B cell (primary cell): ENCODE results near the gene PRKCH. TPM values are rescaled to one million over a fixed set of nuclear protein-coding genes. Genes with fewer than 3 reads are reported as not detected.

Source experiments
- ATAC-seq: fragments of 200-7000 bp; cut with Tn5 transposase; one replicate; pipeline ENCODE4 v1.10.0; 2021; ENCODE audit warnings: low read depth, mild to moderate bottlenecking, moderate number of reproducible peaks, moderate library complexity
- CTCF ChIA-PET: fragments of 350-600 bp; sonication (Branson Sonifier 250); formaldehyde crosslinking; loops from one replicate; lab custom pipeline; 2021; ENCODE audit warnings: antibody characterized with exemption, inconsistent platforms; lab: Charles Lee
- POLR2A ChIA-PET: fragments of 350-600 bp; sonication (Branson Sonifier 250); formaldehyde crosslinking; loops from one replicate; lab custom pipeline; 2021; ENCODE audit warnings: antibody characterized with exemption; lab: Charles Lee
- DNase-seq: peaks from one replicate; pipeline ENCODE4 v3.0.0; 2013
- H2AFZ ChIP-seq: 2 replicates; pipeline ENCODE4 v1.6.1; 2012; ENCODE audit warnings: mild to moderate bottlenecking, low read depth, low read length; ENCODE audit not compliant: insufficient read depth, poor library complexity, severe bottlenecking
- H3K27ac ChIP-seq, 2 donors: 1 replicate in 1 of 2; 2 replicates in 1 of 2; pipeline ENCODE4 v1.5.1; 2012 to 2013; ENCODE audit warnings: low read length in 2 of 2, mild to moderate bottlenecking in 2 of 2, moderate library complexity in 1 of 2
- H3K27me3 ChIP-seq, 4 experiments: fragments of 200-600 bp in 1 of 4; sonication (generic) in 1 of 4; replicated peaks in 1 of 4; 1 replicate in 2 of 4; 2 replicates in 2 of 4; pipeline versions ENCODE4 v1.6.1 to v1.7.0; 2013 to 2016; ENCODE audit warnings: low read length in 3 of 4, mild to moderate bottlenecking in 2 of 4, mixed read lengths in 1 of 4, moderate library complexity in 1 of 4; ENCODE audit not compliant: insufficient read depth in 4 of 4, control insufficient read depth in 3 of 4; ENCODE audit errors: control extremely low read depth in 1 of 4
- H3K36me3 ChIP-seq, 2 experiments: replicated peaks in 1 of 2; 1 replicate in 1 of 2; 2 replicates in 1 of 2; pipeline versions ENCODE4 v1.6.1 to v1.7.1; 2013; ENCODE audit warnings: low read length in 1 of 2; ENCODE audit not compliant: insufficient read depth in 2 of 2, control insufficient read depth in 1 of 2; ENCODE audit errors: control extremely low read depth in 1 of 2, extremely low read depth in 1 of 2
- H3K4me1 ChIP-seq, 2 donors: fragments of 200-600 bp in 1 of 2; sonication (generic) in 1 of 2; 1 replicate in 1 of 2; 2 replicates in 1 of 2; pipeline versions ENCODE4 v1.5.1 to v1.6.1; 2013 to 2017; ENCODE audit warnings: low read length in 2 of 2; ENCODE audit not compliant: control insufficient read depth in 2 of 2, insufficient read depth in 2 of 2
- H3K4me2 ChIP-seq: replicated peaks from 2 replicates; pipeline ENCODE3; 2012; ENCODE audit warnings: mild to moderate bottlenecking, low read depth, low read length; ENCODE audit not compliant: poor library complexity, severe bottlenecking
- H3K4me3 ChIP-seq, 5 experiments: fragments of 200-600 bp in 1 of 5; sonication (generic) in 1 of 5; 1 replicate in 3 of 5; 2 replicates in 2 of 5; pipeline versions ENCODE4 v1.5.1 to v1.7.0; 2011 to 2016; ENCODE audit warnings: low read length in 4 of 5, mild to moderate bottlenecking in 4 of 5, low read depth in 2 of 5, control low read depth in 1 of 5, moderate library complexity in 1 of 5; ENCODE audit not compliant: insufficient read depth in 1 of 5; ENCODE audit errors: control extremely low read depth in 1 of 5, extremely low read depth in 1 of 5
- H3K79me2 ChIP-seq: fragments of 200-600 bp; sonication (generic); one replicate; pipeline ENCODE4 v1.6.0; 2016; ENCODE audit warnings: low read length; ENCODE audit not compliant: control insufficient read depth, insufficient read depth
- H3K9ac ChIP-seq: fragments of 200-600 bp; sonication (generic); 2 replicates; pipeline ENCODE4 v1.6.1; 2017; ENCODE audit warnings: mild to moderate bottlenecking, low read length, moderate library complexity
- H3K9me3 ChIP-seq, 3 donors: one replicate each; pipeline versions ENCODE4 v1.6.1 to v1.7.1; 2013; ENCODE audit warnings: low read length in 2 of 3; ENCODE audit not compliant: control insufficient read depth in 2 of 3, insufficient read depth in 1 of 3; ENCODE audit errors: control extremely low read depth in 1 of 3
- H4K20me1 ChIP-seq: 2 replicates; pipeline ENCODE4 v1.6.0; 2012; ENCODE audit warnings: mild to moderate bottlenecking, low read length; ENCODE audit not compliant: insufficient read depth, control insufficient read depth, poor library complexity, severe bottlenecking
- H3K27ac Mint-ChIP-seq: one replicate; pipeline ENCODE4 v1.8.0; 2021; ENCODE audit warnings: mixed read lengths
- H3K27me3 Mint-ChIP-seq: one replicate; pipeline ENCODE4 v1.8.0; 2021; ENCODE audit warnings: mixed read lengths
- H3K4me1 Mint-ChIP-seq: one replicate; pipeline ENCODE4 v1.8.0; 2021; ENCODE audit warnings: mixed read lengths
- H3K4me3 Mint-ChIP-seq: one replicate; pipeline ENCODE4 v1.8.0; 2021; ENCODE audit warnings: mixed read lengths
- H3K9me3 Mint-ChIP-seq: one replicate; pipeline ENCODE4 v1.8.0; 2022; ENCODE audit warnings: mixed read lengths; ENCODE audit not compliant: insufficient read depth
- EZH2 ChIP-seq: IDR thresholded peaks from 2 replicates; pipeline ENCODE4 v1.6.1; 2012; ENCODE audit warnings: borderline replicate concordance, low read depth, mild to moderate bottlenecking, moderate library complexity, low read length; ENCODE audit not compliant: insufficient read depth, poor library complexity, severe bottlenecking
- WGBS: methylation state at CpG from one replicate; pipeline ENCODE4 v1.1.5; 2013; ENCODE audit warnings: missing lambda C conversion rate; ENCODE audit not compliant: insufficient coverage; 5-methylcytosine and 5-hydroxymethylcytosine counted together
- intact Hi-C: fragments of 100-400 bp; cut with micrococcal nuclease; formaldehyde crosslinking; loops from one replicate; pipeline ENCODE4 v1.10.0; 2022
- polyA plus RNA-seq: library from polyadenylated mRNA; depleted of rRNA; stranded (reverse); fragments of >200 nt; gene quantifications from 2 replicates; pipeline ENCODE4 v1.2.3, GENCODE V29; 2012
- total RNA-seq, 2 donors: library from RNA; stranded (reverse); fragments of 120-200 nt in 1 of 2; gene quantifications; 1 replicate in 1 of 2; 2 replicates in 1 of 2; pipeline versions ENCODE4 v1.2.3 to v1.2.4, GENCODE V29; 2013 to 2022
- TF ChIP-seq, protein P1 (sequence below): fragments of 200-600 bp; IDR thresholded peaks from one replicate; pipeline ENCODE4 v1.8.0; 2022; ENCODE audit warnings: antibody characterized with exemption, mild to moderate bottlenecking

The PRKCH gene
- total and polyA plus RNA-seq, 2 donors (not counting 1 experiment from before 2014, with no cell fraction given) = 2.0 to 5.0 TPM

DNA sequence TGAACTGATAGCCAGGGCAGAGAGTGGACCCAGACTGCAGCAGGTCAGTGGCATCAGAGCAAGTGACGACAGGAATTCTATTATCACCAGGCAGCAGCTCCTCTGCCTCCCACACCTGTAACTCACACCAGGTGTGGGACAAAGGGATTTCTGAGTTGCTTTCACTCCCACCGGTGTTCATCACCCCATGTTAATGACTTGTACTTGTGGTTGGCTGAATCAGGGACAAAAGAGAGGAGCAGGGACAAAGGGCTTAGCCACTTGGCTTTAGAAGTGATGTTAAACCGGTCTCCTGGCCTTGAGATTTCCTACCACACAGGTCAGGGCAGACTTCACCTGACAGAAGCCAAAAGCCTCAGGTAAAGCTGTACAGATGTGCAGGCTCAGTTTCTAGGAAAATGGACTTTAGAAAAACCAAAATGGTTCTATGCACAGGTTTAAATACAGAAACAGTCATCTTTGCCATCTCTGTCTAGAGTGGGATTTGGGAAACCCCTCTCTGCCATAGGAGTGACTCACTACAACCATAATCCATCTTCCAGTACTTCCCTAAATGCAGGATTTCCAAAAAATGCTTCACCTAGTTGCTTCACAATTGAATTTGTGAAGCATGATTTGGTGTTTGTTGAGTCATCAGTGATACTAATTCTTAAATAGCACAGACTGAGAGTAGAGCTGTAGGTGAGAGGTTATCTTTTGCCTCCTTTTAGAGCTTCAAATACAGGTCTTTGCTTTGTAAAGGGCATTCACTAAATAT lies 158.5 kb downstream of the PRKCH start:
- peak overlapping the region; percentile 78 for H3K4me3 Mint-ChIP-seq

More for the DNA sequence above, 158.5 kb downstream of the PRKCH start:
- CTCF ChIA-PET = interaction anchor here (0.8 to 9.1 kb wide), 9 partner anchors 10 to 251 kb away, joined by 3 to 177 read pairs (median 5); no protein-coding TSS in a partner anchor
- Histone ChIP-seq H3K9me3 (no peaks in the 10 kb centered on the region), H3K79me2 (no peaks in the 10 kb centered on the region), H3K27ac (peak overlapping the region; percentile 97 to 98), H3K4me3 (no peak overlapping the region), H2AFZ (peak overlapping the region; percentile 56), H3K27me3 (no peaks in the 10 kb centered on the region), H3K36me3 (no peaks in the 10 kb centered on the region), H3K4me1 (peaks cover 51 to 58% of the 10 kb centered on the region in 2 donors), H3K4me2 (peak overlapping the region; percentile 52), H3K9ac (no peak overlapping the region), H4K20me1 (no peaks in the 10 kb centered on the region)
- ATAC-seq (no peak), DNase-seq (no peak)
- no peaks in the 10 kb centered on the region for H3K9me3 Mint-ChIP-seq
- H3K4me1 Mint-ChIP-seq = peaks cover 65% of the 10 kb centered on the region
- WGBS = no CpG with 5 or more reads among the region's 3 CpGs
- TF ChIP-seq, protein P1, sequence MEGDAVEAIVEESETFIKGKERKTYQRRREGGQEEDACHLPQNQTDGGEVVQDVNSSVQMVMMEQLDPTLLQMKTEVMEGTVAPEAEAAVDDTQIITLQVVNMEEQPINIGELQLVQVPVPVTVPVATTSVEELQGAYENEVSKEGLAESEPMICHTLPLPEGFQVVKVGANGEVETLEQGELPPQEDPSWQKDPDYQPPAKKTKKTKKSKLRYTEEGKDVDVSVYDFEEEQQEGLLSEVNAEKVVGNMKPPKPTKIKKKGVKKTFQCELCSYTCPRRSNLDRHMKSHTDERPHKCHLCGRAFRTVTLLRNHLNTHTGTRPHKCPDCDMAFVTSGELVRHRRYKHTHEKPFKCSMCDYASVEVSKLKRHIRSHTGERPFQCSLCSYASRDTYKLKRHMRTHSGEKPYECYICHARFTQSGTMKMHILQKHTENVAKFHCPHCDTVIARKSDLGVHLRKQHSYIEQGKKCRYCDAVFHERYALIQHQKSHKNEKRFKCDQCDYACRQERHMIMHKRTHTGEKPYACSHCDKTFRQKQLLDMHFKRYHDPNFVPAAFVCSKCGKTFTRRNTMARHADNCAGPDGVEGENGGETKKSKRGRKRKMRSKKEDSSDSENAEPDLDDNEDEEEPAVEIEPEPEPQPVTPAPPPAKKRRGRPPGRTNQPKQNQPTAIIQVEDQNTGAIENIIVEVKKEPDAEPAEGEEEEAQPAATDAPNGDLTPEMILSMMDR = no peak
- TF ChIP-seq EZH2 = no peak
- intact Hi-C loops = loop anchor here (1.0 to 5.0 kb wide), 3 partner anchors 7 to 272 kb away; no protein-coding TSS in a partner anchor
- POLR2A ChIA-PET = interaction anchor here (0.8 to 6.1 kb wide), 10 partner anchors 8 to 222 kb away, joined by 3 to 88 read pairs (median 4); no protein-coding TSS in a partner anchor
- H3K27me3 Mint-ChIP-seq = no peaks in the 10 kb centered on the region
- peak overlapping the region; percentile 97 for H3K27ac Mint-ChIP-seq
